ENCODE data around the gene SMIM1.

SMIM1 gene

DNA sequence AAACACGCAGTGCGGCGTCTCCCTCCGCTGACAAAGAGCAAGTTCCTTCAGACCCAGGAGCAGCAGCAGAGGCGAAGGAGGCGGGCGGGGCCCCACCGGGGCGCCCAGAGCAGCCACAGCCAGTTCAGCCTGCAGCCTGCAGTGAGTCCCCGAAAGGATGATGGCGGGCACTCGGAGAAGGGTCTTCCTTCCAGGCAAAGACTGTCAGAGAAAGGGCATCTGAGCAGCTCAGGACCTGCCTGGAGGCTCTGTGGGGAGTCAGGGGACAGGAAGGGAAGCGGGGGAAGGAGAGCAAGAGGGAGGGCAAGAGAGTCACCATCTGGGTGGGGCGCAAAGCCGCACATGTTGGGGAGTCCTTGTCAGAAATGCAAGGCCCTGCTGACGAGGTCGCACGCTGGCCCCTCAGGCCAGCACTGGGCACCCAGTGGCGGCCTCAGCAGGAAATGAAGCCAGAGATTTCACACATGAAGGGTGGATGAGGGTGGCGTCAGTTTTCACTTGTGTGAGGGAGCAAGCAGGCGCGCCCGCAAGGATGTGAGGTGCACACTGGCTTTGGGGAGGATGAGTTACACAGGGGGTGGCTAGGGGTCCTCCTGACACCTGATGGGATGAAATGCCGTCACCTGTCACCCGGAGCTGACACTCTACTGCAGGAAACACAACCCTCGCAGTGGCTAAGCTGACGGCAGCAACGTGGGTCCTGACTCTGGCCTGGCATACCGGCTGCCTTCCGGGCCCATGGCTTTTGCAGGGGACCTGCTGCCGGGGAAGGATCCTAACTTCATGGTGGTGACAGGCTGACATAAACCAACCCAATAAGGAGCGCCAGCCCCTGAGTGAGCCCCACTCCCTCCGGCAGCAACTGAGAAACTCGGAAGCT lies 17.1 kb downstream of the SMIM1 start:
- Histone ChIP-seq H3K27ac (no peak overlapping the region), H3K36me3 (replicated peaks) (peaks cover 31% of the 10 kb centered on the region), H3K4me3 (ENCODE audit: low read depth, low read length) (no peak overlapping the region), H3K27me3 (replicated peaks) (no peaks in the 10 kb centered on the region)
- TF ChIP-seq, protein P1, sequence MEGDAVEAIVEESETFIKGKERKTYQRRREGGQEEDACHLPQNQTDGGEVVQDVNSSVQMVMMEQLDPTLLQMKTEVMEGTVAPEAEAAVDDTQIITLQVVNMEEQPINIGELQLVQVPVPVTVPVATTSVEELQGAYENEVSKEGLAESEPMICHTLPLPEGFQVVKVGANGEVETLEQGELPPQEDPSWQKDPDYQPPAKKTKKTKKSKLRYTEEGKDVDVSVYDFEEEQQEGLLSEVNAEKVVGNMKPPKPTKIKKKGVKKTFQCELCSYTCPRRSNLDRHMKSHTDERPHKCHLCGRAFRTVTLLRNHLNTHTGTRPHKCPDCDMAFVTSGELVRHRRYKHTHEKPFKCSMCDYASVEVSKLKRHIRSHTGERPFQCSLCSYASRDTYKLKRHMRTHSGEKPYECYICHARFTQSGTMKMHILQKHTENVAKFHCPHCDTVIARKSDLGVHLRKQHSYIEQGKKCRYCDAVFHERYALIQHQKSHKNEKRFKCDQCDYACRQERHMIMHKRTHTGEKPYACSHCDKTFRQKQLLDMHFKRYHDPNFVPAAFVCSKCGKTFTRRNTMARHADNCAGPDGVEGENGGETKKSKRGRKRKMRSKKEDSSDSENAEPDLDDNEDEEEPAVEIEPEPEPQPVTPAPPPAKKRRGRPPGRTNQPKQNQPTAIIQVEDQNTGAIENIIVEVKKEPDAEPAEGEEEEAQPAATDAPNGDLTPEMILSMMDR (IDR thresholded peaks at IDR 0.05; ENCODE audit: low read depth, low read length, missing control alignments) = no peak
- in situ Hi-C loops (cut with HindIII; ENCODE audit: low pct_ligation_motif_present, low sequenced_read_pairs) = no loop called here
- DNase-seq = no peak

DNA sequence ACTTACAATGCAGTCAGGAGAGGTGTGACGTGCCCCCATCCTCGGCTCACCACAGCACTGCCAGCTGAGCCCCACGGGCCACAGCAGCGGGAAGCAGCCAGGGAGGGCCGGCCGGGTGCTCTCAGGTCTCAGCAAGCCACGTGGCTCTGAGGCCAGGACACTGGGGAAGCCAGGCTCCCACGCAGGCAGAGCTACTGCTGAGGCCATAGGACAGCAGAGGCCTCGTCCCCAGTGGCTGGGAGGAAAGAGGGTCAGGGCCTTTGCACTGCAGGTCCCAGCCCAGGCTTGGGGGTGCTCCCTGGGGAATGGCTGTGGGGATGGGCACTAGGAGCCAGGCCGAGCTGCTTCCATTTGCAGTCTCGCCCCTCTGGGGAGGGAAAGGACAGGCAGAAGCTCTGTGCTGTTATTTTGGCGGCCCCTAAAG lies 18.0 kb downstream of the SMIM1 start:
- H3K4me3 ChIP-seq (ENCODE audit: low read depth, low read length) = no peak overlapping the region
- TF ChIP-seq, protein P1 (IDR thresholded peaks at IDR 0.05; ENCODE audit: low read depth, low read length, missing control alignments) = no peak
- DNase-seq = no peak
- no peaks in the 10 kb centered on the region for H3K27me3 ChIP-seq (replicated peaks)
- no peak overlapping the region for H3K27ac ChIP-seq
- in situ Hi-C loops (cut with HindIII; ENCODE audit: low pct_ligation_motif_present, low sequenced_read_pairs) = no loop called here
- peaks cover 22% of the 10 kb centered on the region for H3K36me3 ChIP-seq (replicated peaks)

DNA sequence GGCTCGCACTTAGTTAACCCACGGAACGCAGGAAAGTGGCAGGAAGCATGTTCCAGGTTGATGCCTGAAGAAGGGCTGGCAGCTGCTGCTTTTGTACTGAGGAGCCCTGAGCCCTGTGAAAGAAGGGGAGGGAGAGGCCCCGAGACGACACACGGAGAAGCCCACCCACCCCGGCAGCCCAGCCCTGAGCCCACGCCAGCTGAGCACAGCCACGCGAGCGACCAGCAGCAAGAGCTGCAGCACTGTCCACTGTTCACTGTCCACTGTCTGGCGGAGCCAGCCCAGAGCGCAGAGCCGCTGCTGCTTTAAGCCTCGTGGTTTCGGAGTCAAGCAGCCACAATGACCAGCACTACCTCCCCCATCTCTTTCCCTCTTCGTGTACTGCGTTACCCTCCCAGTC lies 18.4 kb downstream of the SMIM1 start:
- H3K27me3 ChIP-seq (replicated peaks) = no peaks in the 10 kb centered on the region
- TF ChIP-seq, protein P1 (IDR thresholded peaks at IDR 0.05; ENCODE audit: low read depth, low read length, missing control alignments) = no peak
- H3K4me3 ChIP-seq (ENCODE audit: low read depth, low read length) = no peak overlapping the region
- in situ Hi-C loops (cut with HindIII; ENCODE audit: low pct_ligation_motif_present, low sequenced_read_pairs) = no loop called here
- H3K36me3 ChIP-seq (replicated peaks) = peaks cover 21% of the 10 kb centered on the region
- no peak for DNase-seq
- H3K27ac ChIP-seq = no peak overlapping the region

DNA sequence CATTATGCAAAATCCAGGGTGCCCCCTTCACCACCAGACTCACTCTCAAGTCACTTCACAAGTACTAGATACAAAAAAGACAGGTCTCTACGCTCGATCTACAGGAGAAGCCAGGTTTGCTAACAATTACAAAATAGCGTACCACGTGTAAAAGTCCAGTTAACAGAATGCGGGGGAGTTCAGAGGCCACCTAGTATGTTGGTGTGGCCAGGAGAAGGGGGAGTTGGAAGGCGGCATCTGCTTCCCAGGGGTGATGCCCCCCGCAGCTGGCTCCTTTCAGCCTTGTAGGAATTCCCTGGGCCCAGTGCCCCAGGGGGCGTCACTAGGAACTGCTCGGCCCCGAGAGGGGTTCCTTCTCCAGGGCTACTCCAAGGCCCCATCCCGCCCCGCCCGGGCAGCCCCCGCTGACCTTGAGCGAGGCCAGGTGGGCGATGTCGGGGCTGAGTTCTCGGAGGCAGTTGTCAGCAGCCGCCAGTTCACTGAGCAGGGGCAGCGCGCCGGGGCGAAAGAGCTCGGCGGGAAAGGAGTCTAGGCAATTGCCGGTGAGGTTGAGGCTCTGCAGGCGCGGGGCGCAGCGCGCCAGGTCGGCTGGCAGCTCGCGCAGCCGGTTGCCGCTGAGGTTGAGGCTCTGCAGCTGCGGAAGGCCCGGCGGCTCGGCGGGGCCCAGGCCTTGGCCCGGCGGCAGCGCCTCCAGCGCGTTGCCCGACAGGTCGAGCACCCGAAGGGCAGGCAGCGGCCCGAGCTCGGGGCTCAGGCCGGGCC lies 23.1 kb downstream of the SMIM1 start:
- H3K36me3 ChIP-seq (replicated peaks) = peaks cover 7% of the 10 kb centered on the region
- H3K4me3 ChIP-seq (ENCODE audit: low read depth, low read length) = peak overlapping the region; percentile 77
- TF ChIP-seq, protein P1 (IDR thresholded peaks at IDR 0.05; ENCODE audit: low read depth, low read length, missing control alignments) = no peak
- peak overlapping the region; percentile 53 for H3K27ac ChIP-seq
- no peaks in the 10 kb centered on the region for H3K27me3 ChIP-seq (replicated peaks)
- in situ Hi-C loops (cut with HindIII; ENCODE audit: low pct_ligation_motif_present, low sequenced_read_pairs) = no loop called here
- DNase-seq = no peak

DNA sequence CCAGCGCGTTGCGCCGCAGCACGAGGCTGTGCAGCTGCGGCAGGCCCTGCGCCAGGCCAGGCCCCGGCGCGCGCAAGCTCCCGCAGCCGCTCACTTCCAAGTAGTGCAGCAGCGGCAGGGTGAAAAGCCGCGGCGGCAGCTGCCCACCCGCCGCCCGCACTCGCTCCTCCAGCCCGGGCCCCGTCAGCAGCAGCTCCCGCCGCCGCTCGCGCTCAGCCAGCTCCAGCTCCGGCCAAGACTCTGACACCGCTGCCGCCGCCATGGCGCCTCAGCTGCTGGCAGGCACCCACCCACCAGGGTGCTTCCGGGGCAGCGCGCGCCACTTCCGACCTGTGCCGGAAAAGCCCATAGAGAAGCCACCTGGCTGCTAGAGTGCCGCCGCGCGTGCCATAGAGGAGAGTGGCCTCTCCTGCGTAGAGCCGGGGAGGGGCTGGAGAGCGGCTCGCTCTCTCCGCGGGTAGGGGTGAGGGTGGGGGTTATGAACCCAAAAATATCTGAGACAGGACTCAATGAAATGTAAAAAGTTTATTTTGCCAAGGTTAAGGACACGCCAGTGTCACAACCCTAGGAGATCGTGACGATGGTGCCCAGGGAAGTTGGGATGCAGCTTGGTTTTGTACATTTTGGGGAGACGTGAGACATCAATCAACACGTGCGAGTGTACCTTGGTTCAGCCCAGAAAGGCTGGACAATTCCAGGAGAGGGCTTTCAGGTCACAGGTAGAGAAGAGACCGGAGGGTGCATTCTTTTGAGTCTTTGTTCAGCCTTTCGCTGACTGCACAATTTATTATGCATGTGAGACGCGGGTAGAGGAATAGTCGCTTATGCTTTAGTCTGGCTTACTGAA lies 23.9 kb downstream of the SMIM1 start, which contains the start of gene LRRC47:
Gene LRRC47, minus strand, starts transcription at position 284 of the 847 bp plus-strand sequence. Its CDS starts 22 bp downstream, at position 262.
- DNase-seq = peak; percentile 90
- Histone ChIP-seq H3K36me3 (replicated peaks) (peaks cover 7% of the 10 kb centered on the region), H3K27ac (peak within 1 kb of the TSS; percentile 53), H3K27me3 (replicated peaks) (no peaks in the 10 kb centered on the region), H3K4me3 (ENCODE audit: low read depth, low read length) (peak within 1 kb of the TSS; percentile 77)
- TF ChIP-seq, protein P1 (IDR thresholded peaks at IDR 0.05; ENCODE audit: low read depth, low read length, missing control alignments) = no peak
- in situ Hi-C loops (cut with HindIII; ENCODE audit: low pct_ligation_motif_present, low sequenced_read_pairs) = no loop called here
